AG09309 (cell line): Measurements from ENCODE around the gene CNIH3.

Experiments used
- DNase-seq: peaks from one replicate; pipeline ENCODE4 v3.0.0-alpha.2; 2010; ENCODE audit warnings: low read depth
- H3K4me3 ChIP-seq: 2 replicates; pipeline ENCODE4 v1.5.1; 2011; ENCODE audit warnings: mild to moderate bottlenecking, low read depth, low read length, moderate library complexity; ENCODE audit not compliant: control insufficient read depth
- TF ChIP-seq, protein P1 (sequence below): IDR thresholded peaks from 2 replicates; pipeline ENCODE4 v1.5.1; 2011; ENCODE audit warnings: mild to moderate bottlenecking, low read depth, low read length, inconsistent platforms; ENCODE audit not compliant: insufficient read depth, control insufficient read depth; ENCODE audit errors: missing control alignments

CNIH3 gene

GRCh38 chr1:224665016-224665415 lies 48.9 kb downstream of the CNIH3 start:
- TF ChIP-seq, protein P1, sequence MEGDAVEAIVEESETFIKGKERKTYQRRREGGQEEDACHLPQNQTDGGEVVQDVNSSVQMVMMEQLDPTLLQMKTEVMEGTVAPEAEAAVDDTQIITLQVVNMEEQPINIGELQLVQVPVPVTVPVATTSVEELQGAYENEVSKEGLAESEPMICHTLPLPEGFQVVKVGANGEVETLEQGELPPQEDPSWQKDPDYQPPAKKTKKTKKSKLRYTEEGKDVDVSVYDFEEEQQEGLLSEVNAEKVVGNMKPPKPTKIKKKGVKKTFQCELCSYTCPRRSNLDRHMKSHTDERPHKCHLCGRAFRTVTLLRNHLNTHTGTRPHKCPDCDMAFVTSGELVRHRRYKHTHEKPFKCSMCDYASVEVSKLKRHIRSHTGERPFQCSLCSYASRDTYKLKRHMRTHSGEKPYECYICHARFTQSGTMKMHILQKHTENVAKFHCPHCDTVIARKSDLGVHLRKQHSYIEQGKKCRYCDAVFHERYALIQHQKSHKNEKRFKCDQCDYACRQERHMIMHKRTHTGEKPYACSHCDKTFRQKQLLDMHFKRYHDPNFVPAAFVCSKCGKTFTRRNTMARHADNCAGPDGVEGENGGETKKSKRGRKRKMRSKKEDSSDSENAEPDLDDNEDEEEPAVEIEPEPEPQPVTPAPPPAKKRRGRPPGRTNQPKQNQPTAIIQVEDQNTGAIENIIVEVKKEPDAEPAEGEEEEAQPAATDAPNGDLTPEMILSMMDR, result no peak
- no peak overlapping the region for H3K4me3 ChIP-seq
- DNase-seq, result no peak

DNA sequence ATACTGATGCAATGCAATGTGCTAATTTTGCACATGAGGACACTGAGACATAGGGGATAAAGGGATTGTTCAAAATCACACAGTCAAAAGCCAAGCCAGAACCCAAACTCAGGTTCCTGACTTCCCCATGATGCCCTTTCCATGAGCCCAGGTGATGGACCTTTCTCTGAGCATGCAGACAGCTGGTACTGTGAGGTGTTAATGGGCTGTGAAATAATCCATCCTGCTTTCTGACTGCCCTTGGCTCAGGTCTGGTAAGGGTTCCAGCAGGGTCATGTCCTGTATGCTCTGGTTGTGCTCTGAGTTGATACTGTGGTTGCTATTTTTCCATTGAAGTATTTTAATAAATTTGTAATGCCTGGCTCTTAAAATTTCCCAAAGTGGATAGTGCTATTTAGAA lies 50.0 kb downstream of the CNIH3 start:
- H3K4me3 ChIP-seq, result no peak overlapping the region
- DNase-seq, result no peak
- TF ChIP-seq, protein P1, result no peak

GRCh38 chr1:224666913-224667312 lies 50.8 kb downstream of the CNIH3 start:
- TF ChIP-seq, protein P1, result no peak
- no peak overlapping the region for H3K4me3 ChIP-seq
- no peak for DNase-seq

DNA sequence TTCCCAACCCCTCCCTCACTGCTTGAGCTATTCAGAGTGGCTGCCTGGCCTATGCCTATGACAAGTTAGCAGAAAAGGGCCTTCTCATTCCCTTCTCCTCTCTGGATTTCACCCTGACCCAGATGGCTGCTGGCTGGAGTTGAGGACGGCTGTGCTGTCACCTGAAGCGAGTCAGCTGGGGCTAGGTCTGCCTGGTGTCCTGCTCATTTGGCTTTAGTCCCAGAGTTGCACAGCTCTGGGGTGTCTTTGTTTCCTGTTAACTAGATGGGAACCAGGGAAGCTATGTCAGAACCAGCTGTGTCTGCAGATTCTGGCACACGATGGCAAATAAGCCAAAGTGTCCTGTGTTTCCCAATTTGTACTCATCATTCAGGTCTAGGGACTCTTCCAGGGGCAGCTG lies 52.9 kb downstream of the CNIH3 start:
- DNase-seq, result no peak
- TF ChIP-seq, protein P1, result no peak
- H3K4me3 ChIP-seq, result no peak overlapping the region

GRCh38 chr1:224669403-224669802 lies 53.3 kb downstream of the CNIH3 start:
- DNase-seq, result no peak
- TF ChIP-seq, protein P1, result no peak
- H3K4me3 ChIP-seq, result no peak overlapping the region

DNA sequence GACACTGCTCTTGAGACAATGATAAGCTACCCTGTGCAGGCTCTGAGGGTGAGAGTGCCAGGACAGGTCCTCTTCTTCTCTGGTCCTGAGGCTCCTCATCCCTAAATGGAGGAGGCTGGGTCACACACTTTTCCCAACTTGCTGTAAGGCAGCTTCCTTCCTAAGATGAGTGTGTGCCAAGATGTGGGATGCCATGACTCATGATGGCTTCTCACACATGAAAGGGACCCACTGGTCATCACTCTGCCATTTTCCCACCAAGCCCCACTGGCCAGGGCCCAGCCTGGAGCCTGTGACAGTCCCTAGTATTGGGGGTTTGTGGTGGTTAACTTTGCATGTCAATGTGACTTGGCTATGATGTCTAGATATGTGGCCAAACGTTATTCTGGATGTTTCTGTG lies 54.4 kb downstream of the CNIH3 start:
- no peak overlapping the region for H3K4me3 ChIP-seq
- TF ChIP-seq, protein P1, result no peak
- DNase-seq, result no peak

DNA sequence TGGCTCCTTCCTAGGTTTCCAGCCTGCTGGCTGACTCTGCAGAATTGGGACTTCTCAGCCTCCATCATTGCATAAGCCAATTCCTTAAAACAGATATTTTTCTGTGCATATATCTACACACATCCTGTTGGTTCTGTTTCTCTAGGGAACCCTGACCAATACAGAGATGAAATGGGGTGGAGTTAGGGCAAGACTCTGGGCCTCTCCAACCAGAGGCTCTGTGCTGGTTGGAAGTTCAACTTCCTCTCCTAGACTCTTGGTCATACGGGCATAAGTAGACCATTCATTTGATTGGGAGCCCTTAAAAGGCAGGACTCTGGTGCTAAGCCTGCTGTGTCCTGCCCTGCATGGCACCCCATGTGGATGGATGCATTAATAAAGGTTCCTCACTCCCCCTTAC lies 55.0 kb downstream of the CNIH3 start:
- DNase-seq, result no peak
- H3K4me3 ChIP-seq, result no peak overlapping the region
- TF ChIP-seq, protein P1, result no peak
